HG02610 (cell line): ENCODE measurements around the gene GNAO1.
"Not testable (repeated sequence)": the region's sequence is repeated elsewhere in the genome, so short reads cannot be mapped to it uniquely, and the experiment has no call there.

Experiments
- ATAC-seq: cut with Tn5 transposase; IDR thresholded peaks from one replicate; pipeline ENCODE4 v1.9.1; 2021; ENCODE audit warnings: mild to moderate bottlenecking, moderate library complexity; ENCODE audit not compliant: unreplicated experiment

GNAO1 gene

DNA sequence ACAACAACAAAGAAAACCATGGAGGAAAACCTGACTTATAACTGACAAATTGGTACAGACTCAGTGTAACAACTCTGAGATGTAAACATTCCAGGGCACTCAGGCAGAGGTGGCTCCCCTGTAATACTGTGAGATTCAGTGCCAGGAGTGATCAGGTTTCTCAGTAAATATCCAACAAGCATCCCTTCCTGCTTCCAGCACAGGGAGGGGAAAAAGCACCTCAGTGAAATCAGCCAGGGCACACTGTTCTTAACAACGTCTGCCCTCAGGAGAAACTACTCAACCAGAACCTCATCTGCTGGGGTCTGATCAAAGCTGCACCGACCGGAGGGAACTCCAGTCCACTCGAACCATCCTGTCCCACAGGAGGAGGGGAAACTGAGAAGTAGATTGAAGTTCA, 181.7 kb downstream of the GNAO1 start:
- ATAC-seq = no peak

DNA sequence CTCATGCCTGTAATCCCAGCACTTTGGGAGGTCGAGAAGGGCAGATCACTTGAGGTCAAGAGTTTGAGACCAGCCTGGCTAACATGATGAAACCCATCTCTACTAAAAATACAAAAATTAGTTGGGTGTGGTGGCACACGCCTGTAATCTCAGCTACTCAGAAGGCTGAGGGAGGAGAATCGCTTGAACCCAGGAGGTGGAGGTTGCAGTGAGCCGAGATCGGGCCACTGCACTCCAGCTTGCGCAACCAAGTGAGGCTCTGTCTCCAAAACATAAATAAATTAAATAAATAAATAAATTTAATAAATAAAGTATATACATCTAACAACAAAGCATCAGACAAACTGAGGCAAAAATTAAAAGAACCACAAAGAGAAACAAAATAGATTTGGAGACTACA, 184.5 kb downstream of the GNAO1 start:
- not testable (repeated sequence) for ATAC-seq

DNA sequence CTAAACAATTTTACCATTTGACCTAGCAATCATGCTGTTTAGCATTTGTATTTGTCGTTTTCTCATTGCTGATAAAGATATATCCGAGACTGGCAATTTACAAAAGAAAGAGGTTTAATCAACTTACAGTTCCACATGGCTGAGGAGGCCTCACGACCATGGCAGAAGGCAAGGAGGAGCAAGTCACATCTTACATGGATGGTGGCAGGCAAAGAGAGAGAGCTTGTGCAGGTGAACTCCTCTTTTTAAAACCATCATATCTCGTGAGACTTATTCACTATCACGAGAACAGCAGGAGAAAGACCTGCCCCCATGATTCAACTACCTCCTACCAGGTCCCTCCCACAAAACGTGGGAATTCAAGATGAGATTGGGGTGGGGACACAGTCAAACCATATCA, 187.8 kb downstream of the GNAO1 start:
- ATAC-seq = not testable (repeated sequence)

DNA sequence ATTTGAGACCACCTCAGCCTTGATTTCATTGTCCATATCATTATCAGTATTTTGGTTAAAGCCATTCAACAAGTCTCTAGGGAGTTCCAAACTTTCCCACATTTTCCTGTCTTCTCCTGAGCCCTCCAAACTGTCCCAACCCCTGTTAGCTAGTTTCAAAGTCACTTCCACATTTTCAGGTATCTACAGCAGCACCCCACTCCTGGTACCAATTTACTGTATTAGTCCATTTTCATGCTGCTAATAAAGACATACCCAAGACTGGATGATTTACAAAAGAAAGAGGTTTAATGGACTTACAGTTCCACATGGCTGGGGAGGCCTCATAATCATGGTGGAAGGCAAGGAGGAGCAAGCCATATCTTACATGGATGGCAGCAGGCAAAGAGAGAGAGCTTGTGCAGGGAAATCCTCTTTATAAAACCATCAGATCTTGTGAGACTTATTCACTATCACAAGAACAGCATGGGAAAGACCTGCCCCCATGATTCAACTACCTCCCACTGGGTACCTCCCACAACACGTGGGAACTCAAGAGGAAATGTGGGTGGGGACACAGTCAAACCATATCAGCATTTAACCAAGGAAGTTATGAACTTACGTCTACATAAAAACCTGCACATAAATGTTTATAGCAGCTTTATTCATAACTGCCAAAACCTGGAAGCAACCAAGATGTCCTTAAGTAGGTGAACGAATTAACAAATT, 189.6 kb downstream of the GNAO1 start:
- ATAC-seq = not testable (repeated sequence)

DNA sequence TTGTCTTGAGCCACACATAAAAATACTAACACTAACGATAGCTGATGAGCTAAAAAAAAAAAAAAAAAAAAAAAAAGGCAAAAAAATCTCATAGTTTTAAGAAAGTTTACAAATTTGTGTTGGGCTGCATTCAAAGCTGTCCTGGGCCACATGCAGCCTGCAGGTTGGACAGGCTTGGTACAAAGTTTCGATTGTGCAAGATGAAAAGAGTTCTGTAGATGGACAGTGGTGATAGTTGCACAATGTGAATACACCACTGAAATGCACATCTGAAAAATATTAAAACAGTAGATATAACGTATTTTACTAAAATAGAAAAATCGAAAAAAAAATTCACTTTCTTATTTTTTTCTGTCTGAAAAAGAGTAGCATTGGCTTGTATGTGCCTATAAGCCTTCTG, 191.2 kb downstream of the GNAO1 start:
- ATAC-seq = no peak

DNA sequence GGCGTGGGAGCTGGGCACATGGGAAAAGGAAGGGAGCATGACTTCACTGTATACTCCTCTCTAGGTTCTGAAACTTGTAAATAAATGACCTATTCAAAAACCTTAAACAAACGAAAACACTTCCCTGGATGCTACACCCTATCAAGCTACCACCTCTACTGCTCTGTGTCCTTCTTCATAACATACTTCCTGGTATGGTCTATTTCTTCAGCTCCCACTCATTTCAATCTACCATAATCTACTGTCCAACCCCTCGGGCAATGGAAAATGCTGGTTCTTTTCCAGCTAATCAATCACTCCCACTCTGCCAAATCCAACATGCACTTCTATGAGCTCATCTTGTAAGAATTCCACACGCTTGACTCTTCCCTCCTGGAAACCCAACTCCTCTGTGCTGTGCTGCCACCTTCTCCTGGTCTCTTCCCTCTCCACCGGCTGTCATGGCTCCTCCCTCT, 191.6 kb downstream of the GNAO1 start:
- ATAC-seq = no peak

DNA sequence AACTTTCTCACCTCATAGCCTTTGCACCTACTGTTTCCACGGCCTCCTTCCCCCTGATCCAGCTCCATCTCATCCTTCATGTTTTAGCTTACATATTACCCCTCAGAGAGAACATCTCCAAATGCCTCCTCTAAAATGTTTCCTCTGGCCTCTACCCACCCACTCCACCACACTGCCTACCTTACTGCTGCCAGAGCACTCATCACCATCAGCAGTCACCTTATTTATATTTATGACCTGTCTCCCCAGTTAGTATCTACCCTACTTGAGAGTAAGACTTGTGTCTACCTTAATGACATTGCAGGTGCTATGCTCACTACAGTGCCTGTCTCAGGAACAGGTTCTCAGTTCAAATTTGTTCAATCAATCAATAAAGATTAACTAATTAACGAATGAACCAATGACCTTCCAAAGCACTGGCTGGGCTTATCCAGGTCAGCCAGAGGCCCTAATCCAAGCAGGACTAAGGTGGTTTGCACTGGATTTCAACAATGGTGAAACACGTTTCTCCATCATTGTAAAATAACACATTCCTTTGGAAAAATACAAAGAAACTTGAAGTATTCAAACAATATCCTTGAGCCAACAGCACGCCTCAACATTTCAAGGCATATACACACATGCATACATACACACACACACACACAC, 192.9 kb downstream of the GNAO1 start:
- no peak for ATAC-seq

DNA sequence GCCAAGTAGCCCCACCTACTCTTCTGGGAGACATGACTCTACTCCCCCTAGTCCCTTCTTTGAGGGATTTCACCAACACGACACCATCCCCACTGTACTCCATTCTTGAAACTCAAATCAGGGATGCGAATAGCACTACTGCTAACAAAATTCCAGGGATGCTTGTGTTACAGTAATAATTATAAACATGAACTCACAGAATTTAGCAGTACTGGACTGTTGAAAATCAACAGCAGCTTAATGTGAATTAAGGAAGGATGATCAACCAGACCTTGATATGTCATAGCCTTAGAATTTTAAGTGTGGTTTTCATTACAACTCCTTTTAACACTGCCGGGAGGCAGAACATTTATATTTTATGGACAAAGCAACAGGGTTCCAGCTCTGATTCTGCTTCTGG, 196.1 kb downstream of the GNAO1 start:
- ATAC-seq = no peak

DNA sequence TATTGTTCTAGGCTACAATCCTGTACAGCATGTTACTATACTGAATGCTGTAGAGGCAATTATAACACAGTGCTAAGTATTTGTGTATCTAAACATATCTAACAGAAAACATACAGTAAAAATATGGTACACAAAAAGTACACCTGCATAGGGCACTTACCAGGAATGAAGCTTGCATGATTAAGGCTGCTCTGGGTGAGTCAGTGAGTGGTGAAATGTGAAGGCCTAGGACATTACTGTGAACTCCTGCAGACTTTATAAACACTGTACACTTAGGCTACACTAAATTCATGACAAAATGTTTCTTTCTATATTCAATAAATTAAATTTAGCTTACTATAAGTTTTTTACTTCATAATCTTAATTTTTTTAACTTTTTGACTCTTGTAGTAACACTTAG, 196.9 kb downstream of the GNAO1 start:
- no peak for ATAC-seq

DNA sequence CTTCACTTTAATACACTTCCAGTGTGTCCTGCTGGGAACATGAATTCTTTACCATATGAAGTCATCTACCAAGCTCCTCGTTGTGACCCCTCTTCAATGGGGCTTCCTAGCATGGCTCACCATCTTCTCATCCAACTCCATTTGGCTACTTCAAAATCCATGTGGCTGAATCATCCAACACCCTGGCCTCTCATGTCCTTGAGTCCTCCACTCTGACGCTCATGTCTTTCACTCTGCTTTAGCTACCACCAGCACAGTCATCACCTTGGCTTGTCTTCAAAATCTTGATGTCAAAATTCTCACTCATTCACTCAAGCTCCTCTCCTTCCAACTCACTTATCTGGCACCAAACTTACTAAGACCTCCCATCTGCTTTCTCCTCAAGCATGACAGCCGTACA, 198.3 kb downstream of the GNAO1 start:
- ATAC-seq = no peak

DNA sequence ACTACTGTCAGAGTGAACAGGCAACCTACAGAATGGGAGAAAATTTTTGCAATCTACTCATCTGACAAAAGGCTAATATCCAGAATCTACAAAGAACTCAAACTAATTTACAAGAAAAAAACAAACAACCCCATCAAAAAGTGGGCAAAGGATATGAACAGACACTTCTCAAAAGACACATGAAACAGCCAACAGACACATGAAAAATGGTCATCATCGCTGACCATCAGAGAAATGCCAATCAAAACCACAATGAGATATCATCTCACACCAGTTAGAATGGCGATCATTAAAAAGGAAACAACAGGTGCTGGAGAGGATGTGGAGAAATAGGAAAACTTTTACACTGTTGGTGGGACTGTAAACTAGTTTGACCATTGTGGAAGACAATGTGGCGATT, 205.4 kb downstream of the GNAO1 start:
- ATAC-seq = not testable (repeated sequence)

DNA sequence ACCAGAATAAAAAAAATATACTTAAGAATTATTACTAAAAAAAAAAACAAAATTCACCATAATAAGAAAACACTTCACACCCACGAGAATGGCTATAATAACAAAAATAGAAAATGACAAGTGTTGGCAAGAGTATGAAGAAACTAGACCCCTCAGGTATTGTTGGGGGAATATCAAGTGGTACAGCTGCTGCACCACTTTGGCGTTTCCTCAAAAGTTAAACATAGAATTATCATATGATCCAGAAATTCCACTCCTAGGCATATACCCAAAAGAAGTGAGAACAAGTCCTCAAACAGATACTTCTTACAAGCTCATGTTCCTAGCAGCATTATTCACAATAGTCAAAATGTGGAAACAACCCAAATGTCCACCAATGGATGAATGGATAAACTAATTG, 207.8 kb downstream of the GNAO1 start:
- no peak for ATAC-seq

DNA sequence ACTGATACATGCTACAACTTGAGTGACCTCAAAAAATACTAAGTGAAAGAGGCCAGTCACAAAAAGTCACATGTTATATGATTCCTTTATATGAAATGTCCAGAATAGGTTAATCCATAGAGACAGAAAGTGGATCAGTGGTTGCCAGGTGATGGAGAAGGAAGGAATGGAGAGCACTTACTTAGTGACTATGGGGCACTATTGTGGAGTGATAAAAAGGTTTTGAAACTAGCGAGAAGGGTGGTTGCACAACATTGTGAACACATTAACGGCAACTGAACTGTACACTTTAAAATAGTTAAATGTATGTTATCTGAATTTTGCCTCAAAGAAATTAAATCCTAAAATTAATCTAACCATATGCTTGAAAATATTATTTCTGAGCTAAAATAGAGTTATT, 208.2 kb downstream of the GNAO1 start:
- no peak for ATAC-seq

DNA sequence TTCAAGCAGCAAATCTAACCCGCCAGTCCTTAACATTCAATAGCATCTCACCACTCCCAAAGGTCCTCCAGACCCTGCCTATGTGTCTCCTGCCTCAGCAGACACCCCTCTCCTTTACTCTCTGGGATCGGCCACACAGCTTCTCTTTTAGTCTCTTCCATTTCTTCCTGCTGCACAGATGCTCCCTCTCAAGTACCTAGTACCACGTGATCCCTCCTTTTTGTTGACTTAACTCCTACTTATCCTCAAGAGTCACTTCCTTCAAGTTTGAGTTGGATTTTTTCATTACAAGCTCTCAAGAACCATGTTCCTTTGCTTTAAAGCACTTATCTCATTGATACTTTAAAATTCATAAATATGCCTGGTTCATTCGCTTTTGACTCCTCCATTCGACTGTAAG, 209.2 kb downstream of the GNAO1 start:
- no peak for ATAC-seq

DNA sequence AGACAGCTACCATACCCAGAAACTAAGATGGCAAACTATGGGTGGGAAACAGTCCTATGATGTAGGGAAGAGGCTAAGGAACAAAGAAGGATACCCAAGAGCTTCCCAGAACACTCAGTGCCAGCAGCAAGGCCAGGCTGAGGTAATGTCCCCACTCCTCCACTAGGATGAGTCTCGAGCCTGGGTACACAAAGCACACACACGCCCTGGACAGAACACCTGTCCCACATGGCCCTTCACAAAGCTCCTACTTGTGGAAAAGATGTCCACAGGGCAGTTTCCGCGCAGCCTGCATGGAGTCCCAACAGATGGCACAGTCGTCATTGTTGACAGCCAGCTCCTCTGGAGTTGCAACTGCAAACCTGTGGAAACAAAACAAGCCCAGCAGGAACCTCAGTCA, 210.2 kb downstream of the GNAO1 start:
- no peak for ATAC-seq

DNA sequence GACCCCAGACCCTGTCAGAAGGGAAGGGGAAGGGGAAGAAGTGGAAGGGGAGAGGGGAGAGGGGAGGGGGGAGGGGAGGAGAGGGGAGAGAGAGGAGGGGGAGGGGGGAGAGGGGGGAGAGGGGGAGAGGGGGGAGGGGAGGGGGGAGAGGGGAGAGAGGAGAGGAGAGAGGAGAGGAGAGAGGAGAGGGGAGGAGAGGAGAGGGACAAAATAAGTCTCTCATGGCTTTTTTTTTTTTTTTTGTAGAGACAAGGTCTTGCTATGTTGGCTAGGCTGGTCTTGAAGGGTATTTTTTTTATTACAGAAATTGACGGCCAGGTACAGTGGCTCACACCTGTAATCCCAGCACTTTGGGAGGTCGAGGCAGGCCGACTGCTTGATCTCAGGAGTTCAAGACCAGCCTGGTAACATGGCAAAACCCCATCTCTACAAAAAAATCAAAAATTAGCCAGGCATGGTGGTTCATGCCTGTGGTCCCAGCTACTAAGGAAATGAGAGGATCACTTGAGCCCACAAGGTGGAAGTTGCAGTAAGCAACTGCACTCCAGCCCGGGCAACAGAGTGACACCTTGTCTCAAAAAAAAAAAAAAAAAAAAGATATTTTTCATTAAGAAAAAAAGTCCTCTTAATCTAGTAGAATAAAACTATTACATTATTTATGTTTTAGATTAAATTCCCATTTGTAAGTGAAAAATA, 214.8 kb downstream of the GNAO1 start:
- no peak for ATAC-seq
